Superior temporal gyrus (tissue), 1 donor: ENCODE results near the gene DOCK7.

Experiments used
- DNase-seq: peaks from one replicate; pipeline ENCODE4 v3.0.0-alpha.2; 2016; ENCODE audit errors: extremely low spot score

The DOCK7 gene

GRCh38 chr1:62415687-62416086 is 272.5 kb downstream of the DOCK7 start:
- no peak for DNase-seq

DNA sequence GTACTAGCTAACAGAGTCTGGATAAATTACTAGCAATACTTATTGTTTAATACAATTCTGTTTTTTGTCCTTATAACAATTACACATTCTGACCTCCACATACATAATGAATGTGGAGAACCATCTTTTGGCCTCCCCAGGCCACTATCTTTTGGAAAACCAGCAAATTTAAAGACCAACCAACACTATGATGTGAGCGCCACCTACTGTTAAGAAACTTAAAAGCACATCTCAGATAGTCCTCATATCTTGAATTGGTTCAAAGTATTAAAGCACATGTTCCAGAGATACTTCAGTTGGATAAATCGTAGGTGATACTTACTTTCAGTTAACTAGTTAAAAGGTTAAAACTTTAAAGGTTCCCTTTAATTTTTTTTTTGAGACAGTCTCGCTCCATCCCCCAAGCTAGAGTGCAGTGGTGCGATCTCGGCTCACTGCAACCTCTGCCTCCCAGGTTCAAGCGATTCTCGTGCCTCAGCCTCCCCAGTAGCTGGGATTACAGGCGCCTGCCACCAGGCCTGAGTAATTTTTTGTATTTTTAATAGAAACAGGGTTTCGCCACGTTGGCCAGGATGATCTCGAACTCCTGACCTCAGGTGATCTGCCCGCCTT is 280.7 kb downstream of the DOCK7 start:
- peak; percentile 93 for DNase-seq

DNA sequence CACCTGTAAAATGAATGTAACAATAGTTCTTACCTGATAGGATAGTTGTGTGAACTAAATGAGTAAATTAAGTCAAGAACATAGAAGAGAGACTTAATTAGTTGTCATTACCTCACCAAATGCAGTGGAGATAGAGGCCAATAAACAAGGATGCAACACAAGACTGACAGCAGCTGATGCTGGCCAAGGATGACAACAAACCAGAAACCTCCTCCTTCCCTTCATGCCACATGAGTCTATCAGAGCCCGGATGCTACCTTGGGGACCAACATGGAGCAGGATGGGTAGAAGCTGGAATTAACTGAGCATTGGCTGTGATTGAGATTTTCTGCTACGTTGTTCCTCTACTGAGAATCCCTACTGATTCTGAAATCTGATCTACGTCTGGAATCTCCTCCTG is 281.6 kb downstream of the DOCK7 start:
- DNase-seq = no peak

- no peak for DNase-seq
These were observed 282.9 kb downstream of the DOCK7 start for GRCh38 chr1:62405247-62405646.
